GM12891 (cell line): ENCODE data around the gene TRAPPC12.
"Not testable (repeated sequence)": the region's sequence is repeated elsewhere in the genome, so short reads cannot be mapped to it uniquely, and the experiment has no call there.

Experiments
- DNase-seq: peaks from one replicate; pipeline ENCODE4 v3.0.0; 2011; ENCODE audit warnings: low spot score; ENCODE audit not compliant: insufficient read length
- FAIRE-seq: peaks from 2 replicates; lab custom pipeline; 2011; peaks lifted over from hg19 to GRCh38; lab: Jason Lieb, UNC
- PAX5 ChIP-seq: IDR thresholded peaks from 2 replicates; pipeline ENCODE4 v1.6.1; 2011; ENCODE audit warnings: low read length, moderate library complexity, mild to moderate bottlenecking; ENCODE audit not compliant: insufficient read depth, severe bottlenecking
- POLR2A ChIP-seq: IDR thresholded peaks from 2 replicates; pipeline ENCODE4 v1.6.1; 2011; ENCODE audit warnings: low read depth, low read length, control low read depth
- POLR2AphosphoS5 ChIP-seq: IDR thresholded peaks from 2 replicates; pipeline ENCODE4 v1.6.1; 2011; ENCODE audit warnings: low read depth, low read length, control low read depth
- POU2F2 ChIP-seq: IDR thresholded peaks from 2 replicates; pipeline ENCODE4 v1.6.1; 2011; ENCODE audit warnings: low read depth, mild to moderate bottlenecking, control low read depth, low read length, moderate library complexity
- SPI1 ChIP-seq: IDR thresholded peaks from 2 replicates; pipeline ENCODE4 v1.6.1; 2011; ENCODE audit warnings: low read depth, low read length, control low read depth
- TAF1 ChIP-seq: IDR thresholded peaks from 2 replicates; pipeline ENCODE4 v1.6.1; 2011; ENCODE audit warnings: low read depth, low read length, control low read depth

TRAPPC12 gene

DNA sequence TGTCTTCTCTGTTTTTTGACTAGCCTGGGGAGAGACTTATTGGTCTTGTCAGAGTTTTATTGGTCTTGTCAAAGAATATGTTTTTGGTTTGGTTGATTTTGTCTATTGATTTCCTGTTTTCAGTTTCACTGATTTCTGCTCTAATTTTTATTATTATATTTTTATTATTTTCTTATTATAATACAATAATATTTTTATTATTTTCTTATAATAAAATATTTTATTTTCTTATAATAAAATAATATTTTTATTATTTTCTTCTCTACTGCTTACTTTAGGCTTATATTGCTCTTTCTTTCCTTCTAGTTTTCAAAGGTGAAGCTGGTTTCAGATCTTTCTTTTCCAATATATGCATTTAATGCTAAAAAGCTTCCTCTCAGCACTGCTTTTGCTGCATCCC lies 62.0 kb downstream of the TRAPPC12 start:
- DNase-seq, result no peak
- FAIRE-seq, result no peak
- TF ChIP-seq POLR2AphosphoS5, result no peak
- TF ChIP-seq POLR2A, result no peak
- no peak for TF ChIP-seq PAX5
- no peak for TF ChIP-seq POU2F2
- no peak for TF ChIP-seq SPI1

DNA sequence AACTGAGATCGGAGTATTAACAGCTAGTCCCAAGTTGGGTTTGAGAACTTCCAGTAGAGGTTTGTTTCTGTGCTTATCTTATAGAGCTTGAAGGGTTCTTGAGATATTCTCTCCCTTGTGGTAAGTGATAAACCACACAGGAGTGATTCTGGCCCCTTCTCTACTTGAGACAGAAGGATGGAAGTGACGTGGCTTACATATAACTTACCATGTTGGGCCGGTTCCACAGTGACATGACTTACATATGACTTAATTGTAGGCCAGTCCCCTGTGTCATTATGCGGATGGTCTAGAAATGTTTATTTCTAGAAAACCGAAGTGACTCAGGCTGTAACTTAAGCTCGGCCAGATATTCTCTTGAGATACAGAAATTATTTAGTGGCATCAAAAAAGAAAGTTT lies 62.7 kb downstream of the TRAPPC12 start:
- DNase-seq (no peak), FAIRE-seq (no peak)
- TF ChIP-seq POLR2AphosphoS5 (no peak), PAX5 (no peak), TAF1 (no peak), POU2F2 (no peak), SPI1 (no peak), POLR2A (no peak)

DNA sequence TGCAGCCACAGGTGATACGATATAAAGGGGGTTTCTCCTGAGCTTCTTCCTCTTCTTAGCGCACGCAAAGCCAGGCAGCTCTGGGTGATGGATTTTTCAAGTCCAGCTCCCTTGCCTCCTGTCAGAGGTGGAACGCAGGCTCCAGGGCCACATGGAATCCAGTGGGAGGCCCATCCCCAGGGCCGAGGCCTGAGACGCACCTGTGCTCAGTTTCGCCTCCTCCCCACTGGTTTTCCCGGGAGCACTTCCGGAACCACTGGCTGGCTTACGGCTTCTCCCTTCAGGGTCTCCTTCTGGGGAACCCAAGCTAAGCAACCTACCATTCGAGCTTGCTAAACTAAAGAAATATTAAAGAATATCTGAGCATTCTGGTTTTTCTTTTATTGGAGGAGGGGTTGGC lies 63.6 kb downstream of the TRAPPC12 start:
- no peak for TF ChIP-seq POU2F2
- no peak for TF ChIP-seq SPI1
- no peak for TF ChIP-seq PAX5
- no peak for TF ChIP-seq POLR2AphosphoS5
- no peak for TF ChIP-seq TAF1
- no peak for TF ChIP-seq POLR2A
- DNase-seq (no peak), FAIRE-seq (no peak)

DNA sequence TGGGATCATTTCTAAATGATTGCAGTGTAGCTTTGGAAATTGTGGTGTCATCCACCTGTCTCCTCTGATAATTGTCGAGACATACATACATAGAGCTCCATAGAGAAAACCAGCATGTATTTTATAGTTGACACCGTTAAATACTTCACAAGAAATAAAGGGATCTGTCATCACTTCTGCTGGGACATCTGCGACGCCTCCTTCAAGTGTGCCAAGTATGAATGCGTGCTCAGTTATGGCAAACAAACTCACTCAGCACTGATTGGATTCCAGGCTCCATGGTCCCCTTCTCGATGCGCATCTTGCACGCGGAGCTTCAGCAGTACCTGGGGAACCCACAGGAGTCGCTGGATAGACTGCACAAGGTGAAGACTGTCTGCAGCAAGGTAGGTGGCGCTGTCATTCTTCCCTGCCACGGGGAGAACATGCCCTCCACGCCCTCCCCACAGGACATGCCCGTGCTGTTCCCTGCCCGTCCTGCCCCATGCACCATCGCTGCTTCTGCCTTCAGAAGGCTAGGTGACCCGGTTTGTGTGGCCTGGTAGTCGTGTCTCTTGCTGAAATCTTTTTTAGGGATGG lies 64.1 kb downstream of the TRAPPC12 start:
- TF ChIP-seq PAX5 (no peak), SPI1 (no peak), POLR2A (no peak), POLR2AphosphoS5 (no peak), TAF1 (no peak), POU2F2 (no peak)
- no peak for FAIRE-seq
- no peak for DNase-seq

DNA sequence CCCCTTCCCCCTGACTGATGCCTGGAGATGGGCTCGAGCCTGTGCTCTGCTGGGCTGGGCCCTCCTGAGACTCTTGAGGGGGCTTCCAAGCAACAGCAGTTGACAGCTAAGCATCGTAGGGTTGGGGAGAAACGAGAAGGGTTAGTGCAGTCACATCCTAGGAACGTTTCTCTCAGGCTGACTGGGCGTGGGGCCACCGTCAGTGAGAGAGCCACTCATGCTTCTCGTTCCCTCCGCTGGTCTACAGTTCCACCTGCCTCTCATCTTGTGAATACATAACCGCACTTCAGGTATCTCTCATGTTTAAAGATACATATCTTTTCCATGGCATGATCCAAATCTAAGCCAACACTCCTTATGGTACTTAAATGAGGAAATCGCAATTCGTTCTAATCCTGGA lies 66.4 kb downstream of the TRAPPC12 start:
- FAIRE-seq (no peak), DNase-seq (no peak)
- no peak for TF ChIP-seq PAX5
- no peak for TF ChIP-seq POU2F2
- TF ChIP-seq POLR2AphosphoS5, result no peak
- TF ChIP-seq TAF1, result no peak
- no peak for TF ChIP-seq SPI1
- TF ChIP-seq POLR2A, result no peak

DNA sequence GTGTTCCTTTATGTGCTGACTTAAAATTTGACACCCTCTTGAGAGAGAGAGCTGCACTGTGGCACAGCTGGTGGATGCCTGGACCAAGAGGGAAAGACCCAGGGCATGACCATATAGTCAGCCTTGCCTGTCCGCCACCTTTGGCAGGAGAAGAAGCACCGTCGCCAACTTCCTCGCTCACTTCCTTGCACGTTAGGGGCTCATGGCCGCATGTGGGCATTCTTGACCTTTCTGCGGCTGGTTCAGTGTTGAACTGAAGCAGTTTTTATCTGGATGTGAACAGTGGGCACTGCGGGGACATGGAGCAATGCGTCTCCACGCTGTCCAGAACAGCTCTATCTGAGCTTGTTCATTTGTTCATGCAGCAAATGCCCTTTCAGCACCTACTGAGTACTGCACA lies 66.9 kb downstream of the TRAPPC12 start:
- FAIRE-seq (no peak), DNase-seq (no peak)
- TF ChIP-seq POLR2AphosphoS5 (no peak), TAF1 (no peak), POU2F2 (no peak), PAX5 (no peak), POLR2A (no peak), SPI1 (no peak)

DNA sequence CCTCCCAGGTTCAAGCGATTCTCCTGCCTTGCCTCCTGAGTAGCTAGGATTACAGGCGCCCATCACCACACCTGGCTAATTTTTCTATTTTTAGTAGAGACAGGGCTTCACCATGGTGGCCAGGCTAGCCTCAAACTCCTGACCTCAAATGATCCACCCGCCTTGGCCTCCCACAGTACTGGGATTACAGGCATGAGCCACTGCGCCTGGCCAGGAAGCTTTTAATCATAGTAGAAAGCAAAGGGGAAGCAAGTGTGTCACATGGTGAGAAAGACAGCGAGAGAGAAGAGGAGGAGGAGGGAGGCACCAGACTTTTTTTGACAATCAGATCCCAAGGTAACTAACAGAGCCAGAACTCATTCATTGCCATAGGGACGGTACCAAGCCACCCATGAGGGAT lies 67.7 kb downstream of the TRAPPC12 start:
- not testable (repeated sequence) for DNase-seq, FAIRE-seq

DNA sequence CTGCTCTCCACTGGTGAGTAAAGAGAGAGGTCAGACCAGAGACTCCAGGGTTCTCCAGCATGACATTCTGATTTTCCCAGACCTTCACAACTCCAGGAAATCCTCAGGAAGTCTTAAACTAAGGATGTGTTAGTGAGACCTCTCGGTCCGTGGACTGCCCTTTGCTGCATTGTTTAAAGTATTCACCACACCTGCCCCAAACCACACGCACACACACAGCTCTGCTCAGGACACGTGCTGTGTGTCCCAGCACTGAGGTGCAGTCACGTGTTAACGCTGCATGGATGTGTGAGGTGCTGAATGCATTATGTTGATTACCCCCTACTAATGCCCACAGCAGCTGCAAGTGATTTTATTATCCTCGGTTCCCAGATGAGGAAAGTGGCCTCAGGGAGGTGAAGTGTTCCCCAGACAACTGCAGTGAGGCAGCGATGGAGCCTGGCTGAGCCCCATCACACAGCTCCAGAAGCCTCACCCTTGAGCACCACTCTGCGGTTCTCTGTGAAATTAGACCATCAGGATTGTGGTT lies 68.4 kb downstream of the TRAPPC12 start:
- no peak for TF ChIP-seq PAX5
- DNase-seq, result no peak
- FAIRE-seq, result no peak

DNA sequence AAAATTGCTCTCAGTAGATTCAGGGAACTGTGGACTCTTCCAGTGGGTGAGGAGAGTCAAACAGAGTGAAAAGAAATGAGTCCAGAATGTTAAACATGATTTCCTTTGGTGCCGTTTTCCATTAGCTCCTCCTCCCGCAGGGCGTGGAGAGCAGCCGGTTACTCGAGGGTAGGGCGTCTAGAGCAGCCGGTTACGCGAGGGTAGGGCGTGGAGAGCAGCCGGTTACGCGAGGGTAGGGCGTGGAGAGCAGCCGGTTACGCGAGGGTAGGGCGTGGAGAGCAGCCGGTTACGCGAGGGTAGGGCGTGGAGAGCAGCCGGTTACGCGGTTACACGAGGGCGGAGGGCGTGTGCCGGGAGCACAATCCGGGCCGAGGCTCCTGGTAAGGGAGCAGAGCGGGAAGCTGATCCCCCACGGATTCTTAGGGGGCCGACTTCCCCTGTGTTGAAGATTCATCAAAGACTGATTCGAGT lies 69.0 kb downstream of the TRAPPC12 start:
- not testable (repeated sequence) for FAIRE-seq, DNase-seq

DNA sequence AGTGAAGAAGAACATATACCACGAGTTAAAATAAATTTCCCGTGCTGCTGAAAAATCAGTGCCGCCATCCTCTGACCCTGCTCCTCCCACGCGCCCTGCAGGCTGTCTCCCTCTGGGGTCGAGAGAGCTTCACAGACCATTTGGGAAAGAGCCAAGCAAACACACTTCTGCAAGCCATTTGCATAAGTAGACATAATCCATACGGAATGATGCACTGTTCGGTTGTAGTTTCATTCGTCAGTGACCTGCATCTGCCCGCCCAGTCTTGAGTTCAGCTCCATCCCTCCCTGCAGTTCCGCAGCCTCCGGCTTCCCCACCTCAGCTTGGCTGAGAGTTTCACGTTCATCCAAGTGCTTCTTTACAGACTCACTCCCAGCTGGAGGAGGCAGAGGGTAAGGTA lies 69.6 kb downstream of the TRAPPC12 start:
- no peak for DNase-seq
- no peak for TF ChIP-seq POLR2A
- no peak for TF ChIP-seq POLR2AphosphoS5
- TF ChIP-seq SPI1, result no peak
- TF ChIP-seq TAF1, result no peak
- no peak for TF ChIP-seq PAX5
- FAIRE-seq, result no peak

DNA sequence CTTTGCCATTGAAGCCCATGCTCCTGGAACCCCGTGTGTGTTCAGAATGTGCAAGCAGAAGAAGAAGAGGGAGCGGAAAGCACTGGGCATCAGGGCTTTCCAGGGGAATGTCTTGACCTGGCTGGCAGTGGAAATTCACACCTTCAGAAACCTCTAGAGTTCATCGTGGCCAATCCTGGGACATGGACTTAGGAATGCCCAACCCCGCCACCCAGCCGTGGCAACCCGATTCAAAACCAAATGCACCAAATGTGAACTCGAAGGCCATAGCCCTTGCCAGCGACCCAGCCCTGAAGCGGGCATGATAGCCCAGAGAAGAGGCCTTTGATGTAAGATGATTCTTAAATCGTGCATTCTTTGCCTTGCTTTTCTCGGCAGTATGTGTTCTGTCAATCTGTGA lies 70.4 kb downstream of the TRAPPC12 start:
- TF ChIP-seq TAF1, result no peak
- no peak for TF ChIP-seq POLR2A
- TF ChIP-seq SPI1, result no peak
- DNase-seq, result no peak
- FAIRE-seq, result no peak
